H1 (cell line): Measurements from ENCODE around the gene SLC52A1. TPM values are rescaled to one million over a fixed set of nuclear protein-coding genes. Genes with fewer than 3 reads are reported as not detected.

Experiments used
- CTCF ChIA-PET: fragments of 300-600 bp; sonication (Branson Sonifier 250); formaldehyde crosslinking; loops from one replicate; lab custom pipeline; 2021; ENCODE audit not compliant: partially characterized antibody; lab: Charles Lee
- POLR2A ChIA-PET: fragments of 300-600 bp; sonication (Branson Sonifier 250); formaldehyde crosslinking; loops from one replicate; lab custom pipeline; 2021; ENCODE audit warnings: inconsistent platforms; ENCODE audit not compliant: partially characterized antibody; lab: Charles Lee
- DNase-seq, 2 experiments: peaks; one replicate each; pipeline versions ENCODE4 v3.0.0 to v3.0.0-alpha.2; 2010 to 2022; ENCODE audit warnings: low spot score in 2 of 2, low read depth in 1 of 2, mixed read lengths in 1 of 2
- FAIRE-seq: peaks from 2 replicates; lab custom pipeline; 2011; peaks lifted over from hg19 to GRCh38; lab: Jason Lieb, UNC
- H2AFZ ChIP-seq: 2 replicates; pipeline ENCODE4 v1.8.1; 2012; ENCODE audit warnings: low read length, inconsistent platforms
- H2AK5ac ChIP-seq: 2 replicates; pipeline ENCODE4 v1.6.1; 2013; ENCODE audit warnings: low read depth, low read length
- H2BK120ac ChIP-seq: replicated peaks from 2 replicates; pipeline ENCODE3; 2013; ENCODE audit warnings: low read depth, low read length, inconsistent platforms
- H2BK12ac ChIP-seq: 2 replicates; pipeline ENCODE4 v1.6.1; 2013; ENCODE audit warnings: low read depth, low read length
- H2BK15ac ChIP-seq: 2 replicates; pipeline ENCODE4 v1.6.1; 2013; ENCODE audit warnings: low read length
- H2BK20ac ChIP-seq: 2 replicates; pipeline ENCODE4 v1.6.1; 2013; ENCODE audit warnings: low read length
- H2BK5ac ChIP-seq: 2 replicates; pipeline ENCODE4 v1.6.1; 2013; ENCODE audit warnings: low read depth, low read length
- H3K14ac ChIP-seq: 2 replicates; pipeline ENCODE4 v1.6.1; 2013; ENCODE audit warnings: inconsistent platforms; ENCODE audit not compliant: insufficient read length
- H3K18ac ChIP-seq: 2 replicates; pipeline ENCODE4 v1.6.1; 2013; ENCODE audit warnings: low read length; ENCODE audit errors: extremely low read depth
- H3K23ac ChIP-seq: 2 replicates; pipeline ENCODE4 v1.6.1; 2013; ENCODE audit warnings: inconsistent platforms; ENCODE audit not compliant: insufficient read length
- H3K23me2 ChIP-seq: 2 replicates; pipeline ENCODE4 v1.6.1; 2013; ENCODE audit warnings: low read depth, low read length
- H3K27ac ChIP-seq: 2 replicates; pipeline ENCODE4 v1.6.1; 2011; ENCODE audit warnings: low read depth, low read length, inconsistent platforms
- H3K27me3 ChIP-seq, 4 experiments: replicated peaks in 1 of 4; 1 replicate in 1 of 4; 2 replicates in 3 of 4; pipeline versions ENCODE4 v1.6.1 to v1.8.1; 2011 to 2013; ENCODE audit warnings: low read length in 3 of 4, mild to moderate bottlenecking in 3 of 4, inconsistent platforms in 2 of 4, mixed read lengths in 2 of 4, moderate library complexity in 1 of 4; ENCODE audit not compliant: control insufficient read depth in 3 of 4, insufficient read depth in 3 of 4; ENCODE audit errors: extremely low read depth in 1 of 4
- H3K36me3 ChIP-seq, 4 experiments: 2 replicates each; pipeline versions ENCODE4 v1.6.1 to v1.8.1; 2011 to 2013; ENCODE audit warnings: mild to moderate bottlenecking in 4 of 4, low read length in 3 of 4, moderate library complexity in 2 of 4, control low read depth in 1 of 4, inconsistent platforms in 1 of 4; ENCODE audit not compliant: insufficient read depth in 4 of 4, control insufficient read depth in 2 of 4
- H3K4ac ChIP-seq: replicated peaks from 2 replicates; pipeline ENCODE3; 2013; ENCODE audit warnings: low read length, low read depth, mixed read lengths, inconsistent platforms; ENCODE audit not compliant: insufficient read length
- H3K4me1 ChIP-seq, 4 experiments: replicated peaks in 1 of 4; 1 replicate in 1 of 4; 2 replicates in 3 of 4; pipeline versions ENCODE4 v1.6.1 to v1.8.1; 2011 to 2013; ENCODE audit warnings: low read length in 3 of 4, inconsistent platforms in 2 of 4, mixed read lengths in 1 of 4; ENCODE audit not compliant: insufficient read depth in 4 of 4, control insufficient read depth in 3 of 4
- H3K4me2 ChIP-seq, 2 experiments: 2 replicates each; pipeline versions ENCODE4 v1.6.1 to v1.8.1; 2011 to 2013; ENCODE audit warnings: low read depth in 2 of 2, low read length in 2 of 2, control low read depth in 1 of 2, inconsistent platforms in 1 of 2, mild to moderate bottlenecking in 1 of 2; ENCODE audit not compliant: insufficient read depth in 1 of 2
- H3K4me3 ChIP-seq, 4 experiments: fragments of 200-600, 300-600 bp in 1 of 4; sonication (generic), shearing (Covaris generic), sonication (Bioruptor Twin) in 1 of 4; 2 replicates each; pipeline versions ENCODE4 v1.5.1 to v1.8.1; 2011 to 2016; ENCODE audit warnings: low read length in 4 of 4, low read depth in 3 of 4, control low read depth in 2 of 4, inconsistent platforms in 2 of 4, mild to moderate bottlenecking in 2 of 4, mixed read lengths in 1 of 4, moderate library complexity in 1 of 4; ENCODE audit not compliant: insufficient read depth in 2 of 4; ENCODE audit errors: extremely low read depth in 1 of 4
- H3K56ac ChIP-seq: replicated peaks from 2 replicates; pipeline ENCODE3; 2013; ENCODE audit warnings: low read depth, mild to moderate bottlenecking, mixed read lengths, low read length, inconsistent platforms; ENCODE audit not compliant: insufficient read length
- H3K79me1 ChIP-seq: 2 replicates; pipeline ENCODE4 v1.6.1; 2013; ENCODE audit warnings: low read depth, low read length, control low read depth
- H3K79me2 ChIP-seq, 2 experiments: 2 replicates each; pipeline versions ENCODE4 v1.6.1 to v1.8.1; 2012 to 2013; ENCODE audit warnings: low read length in 2 of 2, mild to moderate bottlenecking in 2 of 2, inconsistent platforms in 1 of 2; ENCODE audit not compliant: insufficient read depth in 2 of 2, control insufficient read depth in 1 of 2
- H3K9ac ChIP-seq, 4 experiments: replicated peaks in 1 of 4; 1 replicate in 1 of 4; 2 replicates in 3 of 4; pipeline versions ENCODE4 v1.6.1 to v1.8.1; 2011 to 2013; ENCODE audit warnings: low read depth in 3 of 4, low read length in 3 of 4, control low read depth in 2 of 4, mild to moderate bottlenecking in 2 of 4, moderate library complexity in 2 of 4, inconsistent platforms in 1 of 4; ENCODE audit errors: extremely low read depth in 1 of 4
- H3K9me3 ChIP-seq, 2 experiments: 2 replicates each; pipeline versions ENCODE4 v1.6.1 to v1.8.1; 2012 to 2013; ENCODE audit warnings: mild to moderate bottlenecking in 2 of 2, moderate library complexity in 2 of 2, control low read depth in 1 of 2, inconsistent platforms in 1 of 2, low read depth in 1 of 2, low read length in 1 of 2, mixed read lengths in 1 of 2; ENCODE audit not compliant: insufficient read depth in 2 of 2
- H4K20me1 ChIP-seq, 2 experiments: replicated peaks in 1 of 2; 2 replicates each; pipeline versions ENCODE3 to v1.8.1; 2011 to 2013; ENCODE audit warnings: inconsistent platforms in 2 of 2, low read length in 2 of 2, mild to moderate bottlenecking in 1 of 2; ENCODE audit not compliant: insufficient read depth in 2 of 2, control insufficient read depth in 1 of 2
- H4K5ac ChIP-seq: 2 replicates; pipeline ENCODE4 v1.6.1; 2013; ENCODE audit warnings: low read length, low read depth, mixed read lengths, inconsistent platforms; ENCODE audit not compliant: insufficient read length
- H4K8ac ChIP-seq: 2 replicates; pipeline ENCODE4 v1.8.0; 2013; ENCODE audit warnings: mild to moderate bottlenecking, moderate library complexity, low read length, inconsistent platforms; ENCODE audit not compliant: insufficient read depth; ENCODE audit errors: extremely low read depth
- H4K91ac ChIP-seq: replicated peaks from 2 replicates; pipeline ENCODE3; 2013; ENCODE audit warnings: low read length, mixed read lengths, inconsistent platforms; ENCODE audit not compliant: insufficient read length
- ASH2L ChIP-seq: fragments of 200-600, 300-600 bp; sonication (generic); IDR thresholded peaks from one replicate; pipeline ENCODE4 v1.7.1; 2017; ENCODE audit warnings: low read length
- GABPA ChIP-seq: IDR thresholded peaks from 2 replicates; pipeline ENCODE4 v1.6.1; 2011; ENCODE audit warnings: mild to moderate bottlenecking, low read length, moderate library complexity, borderline replicate concordance; ENCODE audit not compliant: insufficient read depth
- HDAC2 ChIP-seq, 2 experiments: fragments of 300-600 bp in 1 of 2; sonication (generic) in 1 of 2; IDR thresholded peaks; 2 replicates each; pipeline ENCODE4 v1.6.1; 2011 to 2012; ENCODE audit warnings: low read depth in 2 of 2, low read length in 2 of 2, mild to moderate bottlenecking in 2 of 2, moderate library complexity in 2 of 2, borderline replicate concordance in 1 of 2, inconsistent platforms in 1 of 2
- PHF8 ChIP-seq: fragments of 200-600 bp; sonication (generic); conservative IDR thresholded peaks from 2 replicates; pipeline ENCODE4 v1.7.1; 2012; ENCODE audit warnings: low read depth, mild to moderate bottlenecking, inconsistent platforms, low read length, moderate library complexity
- POLR2AphosphoS5 ChIP-seq: IDR thresholded peaks from 2 replicates; pipeline ENCODE4 v1.6.1; 2011; ENCODE audit warnings: low read depth, low read length
- RFX5 ChIP-seq: IDR thresholded peaks from 2 replicates; pipeline ENCODE4 v1.6.1; 2011; ENCODE audit warnings: low read depth, low read length, improper control_type of control experiment, borderline replicate concordance
- SAP30 ChIP-seq: fragments of 300-600 bp; sonication (generic); IDR thresholded peaks from 2 replicates; pipeline ENCODE4 v1.7.1; 2012; ENCODE audit warnings: low read length, moderate library complexity, mild to moderate bottlenecking, inconsistent platforms; ENCODE audit not compliant: insufficient read depth, insufficient replicate concordance
- SIN3A ChIP-seq, 2 experiments: IDR thresholded peaks in 1 of 2; conservative IDR thresholded peaks in 1 of 2; 2 replicates each; pipeline ENCODE4 v1.6.1; 2011 to 2012; ENCODE audit warnings: low read length in 2 of 2, improper control_type of control experiment in 1 of 2, low read depth in 1 of 2, mild to moderate bottlenecking in 1 of 2
- TEAD4 ChIP-seq: IDR thresholded peaks from 2 replicates; pipeline ENCODE4 v1.6.1; 2012; ENCODE audit warnings: low read depth, low read length, inconsistent platforms, mixed read lengths
- WGBS, 2 experiments: shearing (Covaris generic) in 1 of 2; methylation state at CpG; one replicate each; pipeline versions ENCODE4 v1.1.6 to v1.1.7; 2013 to 2015; ENCODE audit warnings: low lambda C conversion rate in 2 of 2, mixed read lengths in 2 of 2, inconsistent platforms in 1 of 2, low coverage in 1 of 2, missing lambda C conversion rate in 1 of 2; ENCODE audit not compliant: insufficient replicate concordance in 2 of 2, insufficient coverage in 1 of 2, insufficient read length in 1 of 2; ENCODE audit errors: extremely low coverage in 1 of 2, missing lambda C conversion rate in 1 of 2; 5-methylcytosine and 5-hydroxymethylcytosine counted together
- polyA plus RNA-seq, 7 experiments: library from polyadenylated mRNA; depleted of rRNA in 3 of 7; stranded (reverse) in 5 of 7; unstranded in 2 of 7; fragments of >200 nt in 5 of 7; fragments of 200-250 nt in 2 of 7; gene quantifications; 1 replicate in 5 of 7; 2 replicates in 1 of 7; 4 replicates in 1 of 7; pipeline versions ENCODE4 v1.2.1 to v1.2.3, GENCODE V29; 2011 to 2013; ENCODE audit warnings: missing spikeins in 2 of 7, mixed read lengths in 2 of 7
- total RNA-seq: library from RNA; stranded (reverse); fragmentation: NEBNext Ultra II Directional; extraction: Animal tissue kit (Norgen Biotek cat#: 25700); gene quantifications from 2 replicates; pipeline ENCODE4 v1.2.1, GENCODE V29; 2021

SLC52A1 gene
- total and polyA plus RNA-seq, 2 of the 8 experiments (the other 6 are each of a cell fraction or from before 2014, with no cell fraction given), result 0.61 to 0.67 TPM

- peak overlapping the region; percentile 75 for H4K91ac ChIP-seq
- 0 out of 4 replicates have a peak, but pooled peaks of 1 of the 2 experiments have one; percentile 12 for TF ChIP-seq HDAC2 (IDR thresholded peaks at IDR 0.05; ENCODE audit: borderline replicate concordance in 1 of 2, low read depth in 2 of 2, low read length in 2 of 2)
- peak; percentile 32 for TF ChIP-seq SAP30
- peak in 1 of 2 experiments; percentile 47; a peak in 1 of 4 replicates for TF ChIP-seq SIN3A (conservative IDR thresholded peaks at IDR 0.05 in 1 of 2, IDR thresholded peaks at IDR 0.05 in 1 of 2; ENCODE audit: low read depth in 1 of 2, low read length in 2 of 2)
- TF ChIP-seq PHF8, result peak; percentile 23; the same call in 1 of the 2 replicates
- no peak for TF ChIP-seq GABPA
- no peak for TF ChIP-seq POLR2AphosphoS5
- no peak for TF ChIP-seq RFX5
- TF ChIP-seq ASH2L, result no peak
- TF ChIP-seq TEAD4, result peak; percentile 65; the same call in 1 of the 2 replicates
Measured at GRCh38 chr17:4998027-4998731, 37.0 kb downstream of the SLC52A1 start.

More at GRCh38 chr17:4998027-4998731, 37.0 kb downstream of the SLC52A1 start:
- Histone ChIP-seq H3K4me2 (peak overlapping the region; percentile 97 to 100), H2BK12ac (no peak overlapping the region), H2BK120ac (no peak overlapping the region), H3K18ac (peak overlapping the region; percentile 55), H3K4me1 (peaks cover 4 to 17% (median 8%) of the 10 kb centered on the region in 4 experiments), H2BK20ac (no peak overlapping the region), H2AK5ac (peak overlapping the region; percentile 65; the same call in 1 of the 2 replicates), H3K36me3 (peaks cover 11 to 22% (median 15%) of the 10 kb centered on the region in 4 experiments; a peak in 7 of 8 replicates), H3K4ac (peak overlapping the region; percentile 96), H3K9me3 (no peaks in the 10 kb centered on the region), H4K8ac (peak overlapping the region; percentile 22; the same call in 1 of the 2 replicates), H3K56ac (peak overlapping the region; percentile 28), H4K5ac (no peak overlapping the region), H2AFZ (no peak overlapping the region), H3K23me2 (peaks cover 11% of the 10 kb centered on the region), H3K9ac (peak overlapping the region; percentile 51 to 79 (median 68); a peak in 6 of 7 replicates), H2BK5ac (0 out of 2 replicates have a peak overlapping the region, but pooled peaks have one; percentile 78), H3K27me3 (peaks cover 0 to 13% (median 1%) of the 10 kb centered on the region in 4 experiments; a peak in 4 of 7 replicates), H2BK15ac (peak overlapping the region; percentile 88; the same call in 1 of the 2 replicates), H3K79me1 (peaks cover 11% of the 10 kb centered on the region), H3K4me3 (peak overlapping the region; percentile 75 to 80 (median 78)), H4K20me1 (peaks cover 2 to 12% of the 10 kb centered on the region in 2 experiments), H3K27ac (no peak overlapping the region), H3K79me2 (peaks cover 0 to 19% of the 10 kb centered on the region in 2 experiments; a peak in 2 of 4 replicates), H3K14ac (peak overlapping the region; percentile 50), H3K23ac (no peak overlapping the region)
- DNase-seq (peak in 1 of 2 experiments; percentile 85), FAIRE-seq (no peak)
- CTCF ChIA-PET, result interaction anchor here (0.8 to 2.2 kb wide), 6 partner anchors 11 to 89 kb away, joined by 3 to 13 read pairs (median 3); partner anchors contain the start of gene CAMTA2
- WGBS, 2 experiments, result 0% methylated on average over 20 of the region's 55 CpGs; no CpG with 5 or more reads in 1 of the 2 experiments
- POLR2A ChIA-PET, result interaction anchor here (0.5 to 4.7 kb wide), 13 partner anchors 10 to 104 kb away, joined by 3 to 36 read pairs (median 4); partner anchors contain the start of genes CAMTA2, PFN1, RNF167 and SLC25A11
